HL-60 (cell line): ENCODE results near the gene KLHDC1.
"Not testable (repeated sequence)": the region's sequence is repeated elsewhere in the genome, so short reads cannot be mapped to it uniquely, and the experiment has no call there.

ENCODE experiments used
- DNase-seq, 2 experiments: peaks; one replicate each; pipeline ENCODE4 v3.0.0-alpha.2; 2010 to 2020; ENCODE audit warnings: low read depth in 1 of 2, low spot score in 1 of 2
- H3K27ac ChIP-seq: fragments of 250-450 bp; sonication (Bioruptor Pico); replicated peaks from 2 replicates; pipeline ENCODE4 v1.5.1; 2020; ENCODE audit warnings: mild to moderate bottlenecking, moderate library complexity
- H3K27me3 ChIP-seq: fragments of 250-450 bp; sonication (Bioruptor Pico); 2 replicates; pipeline ENCODE4 v1.5.1; 2021; ENCODE audit warnings: mild to moderate bottlenecking, moderate library complexity; ENCODE audit not compliant: insufficient read depth, poor library complexity, severe bottlenecking
- H3K4me3 ChIP-seq: replicated peaks from 2 replicates; pipeline ENCODE4 v1.5.1; 2011; ENCODE audit warnings: mild to moderate bottlenecking, control low read depth, low read length; ENCODE audit not compliant: insufficient read depth
- CTCF ChIP-seq: IDR thresholded peaks from one replicate; pipeline ENCODE4 v1.5.1; 2011; ENCODE audit warnings: low read length, control low read depth, inconsistent platforms; ENCODE audit not compliant: insufficient read depth
- GABPA ChIP-seq: IDR thresholded peaks from 2 replicates; pipeline ENCODE4 v1.6.1; 2012; ENCODE audit warnings: low read depth
- POLR2AphosphoS5 ChIP-seq: IDR thresholded peaks from 2 replicates; pipeline ENCODE4 v1.6.1; 2012; ENCODE audit warnings: low read depth
- REST ChIP-seq: IDR thresholded peaks from 2 replicates; pipeline ENCODE4 v1.6.1; 2012; ENCODE audit warnings: low read depth; ENCODE audit not compliant: insufficient replicate concordance
- SPI1 ChIP-seq: IDR thresholded peaks from 2 replicates; pipeline ENCODE4 v1.6.1; 2012; ENCODE audit warnings: low read depth, mild to moderate bottlenecking, borderline replicate concordance

Gene KLHDC1

GRCh38 chr14:49702725-49703124, 9.8 kb downstream of the KLHDC1 start:
- TF ChIP-seq SPI1 (no peak), CTCF (no peak), GABPA (no peak), REST (no peak), POLR2AphosphoS5 (no peak)
- Histone ChIP-seq H3K4me3 (no peak overlapping the region), H3K27ac (no peak overlapping the region), H3K27me3 (no peaks in the 10 kb centered on the region)
- DNase-seq = no peak

GRCh38 chr14:49703965-49704364, 11.0 kb downstream of the KLHDC1 start:
- no peak for TF ChIP-seq CTCF
- TF ChIP-seq REST = no peak
- no peak for TF ChIP-seq POLR2AphosphoS5
- no peak for TF ChIP-seq GABPA
- TF ChIP-seq SPI1 = no peak
- no peak for DNase-seq
- H3K27ac ChIP-seq = no peak overlapping the region
- H3K27me3 ChIP-seq = no peaks in the 10 kb centered on the region
- no peak overlapping the region for H3K4me3 ChIP-seq

GRCh38 chr14:49704471-49704870, 11.6 kb downstream of the KLHDC1 start:
- not testable (repeated sequence) for DNase-seq, H3K4me3 ChIP-seq, H3K27me3 ChIP-seq, H3K27ac ChIP-seq

- H3K27me3 ChIP-seq, DNase-seq, H3K27ac ChIP-seq, H3K4me3 ChIP-seq: not testable (repeated sequence)
Observed at GRCh38 chr14:49710993-49711392, 18.1 kb downstream of the KLHDC1 start.

- Histone ChIP-seq H3K4me3 (no peak overlapping the region), H3K27ac (no peak overlapping the region), H3K27me3 (no peaks in the 10 kb centered on the region)
- DNase-seq = no peak
- TF ChIP-seq POLR2AphosphoS5 = no peak
Observed at GRCh38 chr14:49720744-49721143, 27.8 kb downstream of the KLHDC1 start.

- not testable (repeated sequence) for H3K27me3 ChIP-seq, H3K27ac ChIP-seq, DNase-seq, H3K4me3 ChIP-seq
Observed at GRCh38 chr14:49721733-49722435, 29.0 kb downstream of the KLHDC1 start.
